ENCODE results near the gene ITPRID1. TPM values are rescaled to one million over a fixed set of nuclear protein-coding genes. Genes with fewer than 3 reads are reported as not detected.

The ITPRID1 gene
- not detected in 2 replicates for total RNA-seq

DNA sequence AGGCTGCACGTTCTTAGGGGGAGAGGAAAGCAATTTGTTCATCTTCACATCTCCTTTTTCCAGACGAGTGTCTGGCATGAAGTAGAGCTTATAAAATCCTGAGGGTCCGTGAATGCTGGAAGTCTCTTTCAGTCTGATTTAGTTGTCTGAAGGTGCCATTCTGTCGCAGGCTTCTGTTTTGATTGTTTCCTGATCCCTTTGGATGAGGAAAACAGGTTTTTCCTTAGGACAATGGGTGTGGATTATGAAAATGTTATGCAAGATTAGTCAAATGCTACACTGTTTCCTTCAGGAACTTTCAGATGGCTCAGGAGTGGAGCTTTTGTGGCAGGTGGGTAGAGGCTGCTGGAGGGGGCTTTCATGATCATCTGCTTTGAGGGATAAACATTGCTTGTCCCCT is at the start of gene ITPRID1:
Gene ITPRID1 (plus strand): TSS at position 301 of the 400 bp plus-strand sequence. CDS start 38,935 bp downstream, outside the sequence.

DNA sequence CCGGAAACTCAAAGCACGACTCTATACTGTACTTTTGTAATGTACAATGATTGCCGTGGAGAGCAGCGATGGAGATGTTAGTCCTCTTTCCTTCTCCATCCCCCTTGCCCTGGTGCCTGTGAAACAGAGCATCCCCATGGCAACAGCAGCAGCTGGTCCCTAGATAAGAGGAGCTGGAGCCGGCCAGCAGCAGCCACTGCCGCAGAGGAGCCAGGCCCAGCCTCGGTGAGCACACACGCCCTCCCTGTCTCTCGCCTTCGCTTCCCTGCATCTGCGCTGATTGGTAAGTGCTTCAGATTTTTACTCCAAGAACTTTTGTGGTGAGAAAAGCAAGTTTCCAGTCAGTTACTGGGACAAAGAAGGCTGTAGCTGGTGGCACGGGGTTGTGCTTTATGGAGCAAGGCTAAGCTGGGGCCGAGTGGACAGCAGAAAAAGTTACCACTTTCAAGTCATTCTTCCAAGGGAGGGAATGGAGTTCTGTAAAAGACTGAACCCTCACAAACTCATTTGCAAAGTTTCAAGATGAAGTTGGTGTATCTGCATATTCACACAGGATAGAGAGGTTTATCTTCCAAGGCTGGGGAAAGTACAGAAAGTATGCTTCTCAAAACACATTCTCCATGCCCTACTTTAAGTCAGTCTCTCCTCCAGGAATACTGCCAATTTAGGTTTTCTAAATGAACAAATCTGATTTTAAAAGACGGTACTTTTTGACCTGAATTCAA is 173.3 kb downstream of the ITPRID1 start, which contains the start of gene PPP1R17:
Gene PPP1R17 (plus strand): TSS at position 192 of the 725 bp plus-strand sequence. CDS start 5,227 bp downstream, outside the sequence.

Other genes with a start within 250 kb of the ITPRID1 start
- gene NEUROD6, start 173.4 kb upstream of the ITPRID1 start, total RNA-seq: not detected in 2 replicates
- gene PPP1R17, start 173.1 kb downstream of the ITPRID1 start, total RNA-seq: not detected in 2 replicates

All from hair follicular keratinocyte (primary cell).